K562 (cell line): ENCODE data around the gene GPR37L1. TPM values are rescaled to one million over a fixed set of nuclear protein-coding genes. Genes with fewer than 3 reads are reported as not detected.

Experiments used
- ADNP ChIP-seq: fragments of 200-800 bp; sonication (Bioruptor generic); IDR thresholded peaks from 2 replicates; pipeline ENCODE4 v1.6.1; 2016; ENCODE audit warnings: missing genetic modification characterization, missing compliant biosample characterization
- AFF1 ChIP-seq, 2 experiments: fragments of 450-650 bp; IDR thresholded peaks; 2 replicates each; pipeline ENCODE4 v1.6.1; 2018; ENCODE audit warnings: mild to moderate bottlenecking in 2 of 2, low read depth in 1 of 2; ENCODE audit not compliant: partially characterized antibody in 2 of 2
- BCL6 ChIP-seq: fragments of 250-450 bp; sonication (Bioruptor Pico); IDR thresholded peaks from 2 replicates; pipeline ENCODE4 v1.4.0; 2020
- BCOR ChIP-seq: fragments of 450-650 bp; IDR thresholded peaks from 2 replicates; pipeline ENCODE4 v1.6.1; 2016
- EWSR1 ChIP-seq: fragments of 450-650 bp; IDR thresholded peaks from 2 replicates; pipeline ENCODE4 v1.6.1; 2018; ENCODE audit warnings: borderline replicate concordance, mild to moderate bottlenecking, low read depth, moderate library complexity; ENCODE audit not compliant: partially characterized antibody
- KLF10 ChIP-seq: fragments of 250-450 bp; sonication (Bioruptor Pico); IDR thresholded peaks from 2 replicates; pipeline ENCODE4 v1.6.1; 2021; ENCODE audit warnings: matching md5 sums
- MCM5 ChIP-seq: fragments of 450-650 bp; IDR thresholded peaks from 2 replicates; pipeline ENCODE4 v1.6.1; 2016; ENCODE audit warnings: low read depth
- NFE2 ChIP-seq: IDR thresholded peaks from 2 replicates; pipeline ENCODE4 v1.6.1; 2014; ENCODE audit warnings: antibody characterized with exemption, low read depth
- NFYB ChIP-seq: IDR thresholded peaks from 2 replicates; pipeline ENCODE4 v1.6.1; 2011; ENCODE audit warnings: mild to moderate bottlenecking, moderate library complexity; ENCODE audit not compliant: insufficient read length; ENCODE audit errors: extremely low read depth
- NRF1 ChIP-seq, 2 experiments: fragments of 450-650 bp; IDR thresholded peaks in 1 of 2; conservative IDR thresholded peaks in 1 of 2; 2 replicates each; pipeline ENCODE4 v1.6.1; 2014; ENCODE audit warnings: mild to moderate bottlenecking in 2 of 2
- POLR2AphosphoS5 ChIP-seq: IDR thresholded peaks from 2 replicates; pipeline ENCODE4 v1.6.1; 2011; ENCODE audit warnings: mild to moderate bottlenecking, low read depth, low read length, moderate library complexity; ENCODE audit not compliant: control insufficient read depth, insufficient read depth
- POLR3G ChIP-seq: IDR thresholded peaks from 2 replicates; pipeline ENCODE4 v1.6.1; 2011; ENCODE audit not compliant: insufficient read length, insufficient replicate concordance; ENCODE audit errors: extremely low read depth
- PREB ChIP-seq: sonication (generic); formaldehyde crosslinking; IDR thresholded peaks from 2 replicates; pipeline ENCODE4 v1.8.1; 2023; ENCODE audit warnings: mild to moderate bottlenecking, missing genetic modification reagents
- RREB1 ChIP-seq: fragments of 250-450 bp; sonication (Bioruptor Pico); IDR thresholded peaks from 2 replicates; pipeline ENCODE4 v1.4.0; 2020
- SNRNP70 ChIP-seq: fragments of 200-400 bp; formaldehyde crosslinking; optimal IDR thresholded peaks from 2 replicates; pipeline ENCODE3; 2017; ENCODE audit warnings: low read depth, low read length
- SP2 ChIP-seq: IDR thresholded peaks from 2 replicates; pipeline ENCODE4 v1.6.1; 2011; ENCODE audit warnings: mild to moderate bottlenecking, low read depth, low read length, moderate library complexity; ENCODE audit not compliant: poor library complexity, severe bottlenecking; ENCODE audit errors: extremely low read depth
- TRIM24 ChIP-seq, 2 experiments: fragments of 450-650 bp; IDR thresholded peaks; 2 replicates each; pipeline ENCODE4 v1.6.1; 2016
- XRCC3 ChIP-seq: fragments of 450-650 bp; IDR thresholded peaks from 2 replicates; pipeline ENCODE4 v1.6.1; 2017; ENCODE audit warnings: mild to moderate bottlenecking, moderate library complexity
- ZNF79 ChIP-seq: fragments of 250-450 bp; sonication (Bioruptor Pico); IDR thresholded peaks from 2 replicates; pipeline ENCODE4 v1.4.0; 2020; ENCODE audit warnings: low read depth, mild to moderate bottlenecking, moderate library complexity
- polyA plus RNA-seq, 8 experiments: library from polyadenylated mRNA; depleted of rRNA in 4 of 8; stranded (reverse) in 5 of 8; unstranded in 3 of 8; fragments of >200 nt; fragmentation: Nextera tagmentation in 2 of 8; fragmentation: Illumina TruSeq in 1 of 8; extraction: Ambion mirVana in 2 of 8; extraction: Trizol in 1 of 8; gene quantifications; 2 replicates each; pipeline versions ENCODE4 v1.2.1 to v1.2.3, GENCODE V29; 2011 to 2014; ENCODE audit warnings: inconsistent platforms in 1 of 8, missing spikeins in 1 of 8
- total RNA-seq, 7 experiments: library from RNA; depleted of rRNA in 6 of 7; stranded (reverse); fragments of >200 nt in 6 of 7; fragmentation: Illumina TruSeq in 2 of 7; extraction: Trizol in 2 of 7; gene quantifications; 2 replicates each; pipeline versions ENCODE4 v1.2.1 to v1.2.3, GENCODE V29; 2011 to 2021; ENCODE audit warnings: low replicate concordance in 1 of 7

Gene GPR37L1
- total and polyA plus RNA-seq, 9 of the 15 experiments (the other 6 are each of a cell fraction or from before 2014, with no cell fraction given), result not detected

- TF ChIP-seq ZNF79, result no peak
- no peak for TF ChIP-seq SNRNP70
- TF ChIP-seq AFF1 (IDR thresholded peaks at IDR 0.05; ENCODE audit: low read depth in 1 of 2, partially characterized antibody in 2 of 2), result peak in 1 of 2 experiments; percentile 33
- TF ChIP-seq ADNP (tag), result peak; percentile 99
- peak; percentile 96 for TF ChIP-seq BCOR
- TF ChIP-seq XRCC3, result no peak
- TF ChIP-seq PREB, result no peak
- no peak for TF ChIP-seq MCM5
- TF ChIP-seq POLR2AphosphoS5, result peak; percentile 90
- no peak for TF ChIP-seq NFYB
- no peak for TF ChIP-seq SP2
- TF ChIP-seq BCL6 (CRISPR knock-in tag), result no peak
- peak; percentile 34 to 38; a peak in 2 of 4 replicates for TF ChIP-seq NRF1 (conservative IDR thresholded peaks at IDR 0.05 in 1 of 2, IDR thresholded peaks at IDR 0.05 in 1 of 2)
- TF ChIP-seq POLR3G, result no peak
- no peak for TF ChIP-seq KLF10 (CRISPR knock-in tag)
- peak; percentile 85 to 90 for TF ChIP-seq TRIM24 (IDR thresholded peaks at IDR 0.05)
- no peak for TF ChIP-seq RREB1
- TF ChIP-seq EWSR1, result no peak
- peak; percentile 24; the same call in 1 of the 2 replicates for TF ChIP-seq NFE2
Measured at GRCh38 chr1:202117898-202118371, 4.8 kb upstream of the GPR37L1 start (continued).
